ENCODE results near the gene KLF6.

KLF6 gene

DNA sequence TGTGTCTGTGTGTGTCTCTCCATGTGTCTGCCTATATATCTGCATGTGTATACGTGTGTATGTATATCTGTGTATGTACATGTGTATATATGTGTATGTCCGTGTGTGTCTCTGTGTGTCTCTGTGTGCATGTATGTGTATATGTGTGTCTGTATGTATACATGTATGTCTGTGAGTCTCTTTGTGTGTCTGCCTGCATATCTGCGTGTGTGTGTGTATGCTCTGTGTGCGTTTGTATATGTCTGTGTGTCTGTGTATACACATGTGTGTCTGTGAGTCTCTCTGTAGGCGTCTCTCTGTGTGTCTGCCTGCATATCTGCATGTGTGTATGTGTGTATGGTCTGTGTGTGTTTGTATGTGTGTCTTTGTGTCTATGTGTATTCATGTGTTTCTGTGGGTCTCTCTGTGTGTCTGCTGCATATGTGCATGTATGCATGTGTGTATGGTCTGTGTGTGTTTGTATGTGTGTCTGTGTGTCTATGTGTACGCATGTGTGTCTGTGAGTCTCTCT is 23.7 kb upstream of the KLF6 start:
- DNase-seq, result no peak

- no peak for DNase-seq
Measured at GRCh38 chr10:3807928-3808496, 23.0 kb upstream of the KLF6 start.

GRCh38 chr10:3807211-3807927 is 22.4 kb upstream of the KLF6 start:
- no peak for DNase-seq

GRCh38 chr10:3806603-3807002 is 21.6 kb upstream of the KLF6 start:
- DNase-seq, result no peak

DNA sequence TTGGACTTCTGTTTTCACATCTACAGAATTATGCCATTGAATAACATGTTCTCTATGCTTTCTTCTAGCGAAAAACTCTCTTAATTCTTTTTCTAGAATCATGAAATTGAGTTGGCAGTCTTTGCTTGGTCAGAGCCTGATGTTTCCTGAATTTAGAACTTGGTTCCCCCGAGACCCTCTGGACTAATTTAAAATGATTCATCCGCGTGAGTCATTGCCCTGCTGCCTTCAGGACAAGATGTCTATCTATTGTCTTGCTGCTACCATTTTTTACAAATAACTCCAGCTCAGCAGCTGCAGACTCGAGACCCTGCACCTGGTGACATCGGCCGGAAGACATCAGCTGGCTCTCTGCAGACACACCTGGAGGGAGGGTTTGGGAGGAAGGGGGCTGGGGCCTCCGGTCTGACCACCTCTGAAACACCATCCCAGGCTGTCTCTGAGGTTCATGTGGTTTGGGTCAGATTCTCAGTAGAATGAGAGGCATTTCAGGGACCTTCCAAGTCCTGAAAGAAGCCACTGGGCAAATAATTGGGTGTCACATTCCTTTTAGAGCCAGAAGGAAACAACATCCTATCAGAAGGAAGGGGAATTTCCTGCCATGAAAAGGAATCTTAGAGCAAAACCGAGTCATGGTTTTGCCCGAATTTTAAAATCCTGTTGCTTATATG is 20.9 kb upstream of the KLF6 start:
- DNase-seq, result no peak

GRCh38 chr10:3805201-3805790 is 20.3 kb upstream of the KLF6 start:
- DNase-seq, result no peak

GRCh38 chr10:3803927-3804741 is 19.1 kb upstream of the KLF6 start:
- no peak for DNase-seq

- DNase-seq, result no peak
Measured at GRCh38 chr10:3803295-3803926, 18.4 kb upstream of the KLF6 start.

DNA sequence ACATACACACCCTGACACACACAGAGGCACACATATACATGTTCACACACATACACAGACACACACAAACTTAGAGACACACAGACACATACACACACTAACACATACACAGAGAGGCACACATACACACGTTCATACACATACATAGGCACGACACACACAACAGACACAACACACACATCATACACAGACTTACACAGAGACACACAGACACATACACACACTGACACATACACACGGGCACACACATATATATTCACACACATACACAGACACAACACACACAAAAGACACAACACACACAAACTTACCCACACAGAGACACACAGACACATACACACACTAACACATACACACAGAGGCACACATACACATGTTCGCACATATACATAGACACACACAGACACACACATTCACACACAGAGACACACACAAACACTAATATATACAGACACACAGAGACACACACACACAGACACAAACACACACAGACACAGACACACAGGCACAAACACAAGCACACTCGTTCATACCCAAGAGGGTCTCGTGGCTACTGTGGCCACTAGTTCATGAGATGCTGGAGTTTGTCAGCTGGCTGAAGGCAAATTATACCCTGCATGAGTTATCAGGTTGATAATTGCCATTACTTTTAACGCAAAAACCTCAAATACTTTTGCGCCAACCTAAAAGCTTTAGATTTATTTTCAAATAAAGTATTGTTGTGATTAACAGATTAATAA is 17.7 kb upstream of the KLF6 start:
- no peak for DNase-seq

- no peak for DNase-seq
Measured at GRCh38 chr10:3801558-3802192, 16.7 kb upstream of the KLF6 start.

DNA sequence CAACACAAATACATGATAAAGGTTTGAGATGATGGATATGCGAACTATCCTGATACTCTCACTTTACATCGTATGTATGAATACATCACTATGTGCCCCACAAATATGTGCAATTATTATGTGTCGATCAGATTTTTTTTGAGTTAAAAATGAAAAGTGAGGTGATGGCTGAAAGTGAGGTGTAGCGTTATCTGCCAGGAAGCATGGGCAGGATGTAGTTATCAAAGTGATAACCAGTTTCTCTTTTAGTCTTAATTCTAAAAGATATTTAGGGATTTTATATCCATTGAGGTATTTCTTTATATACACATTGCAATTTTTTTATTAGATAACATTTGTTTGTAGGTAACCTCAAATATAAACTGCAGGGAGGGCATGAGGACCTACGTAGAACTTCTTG is 15.6 kb upstream of the KLF6 start:
- DNase-seq, result no peak

DNA sequence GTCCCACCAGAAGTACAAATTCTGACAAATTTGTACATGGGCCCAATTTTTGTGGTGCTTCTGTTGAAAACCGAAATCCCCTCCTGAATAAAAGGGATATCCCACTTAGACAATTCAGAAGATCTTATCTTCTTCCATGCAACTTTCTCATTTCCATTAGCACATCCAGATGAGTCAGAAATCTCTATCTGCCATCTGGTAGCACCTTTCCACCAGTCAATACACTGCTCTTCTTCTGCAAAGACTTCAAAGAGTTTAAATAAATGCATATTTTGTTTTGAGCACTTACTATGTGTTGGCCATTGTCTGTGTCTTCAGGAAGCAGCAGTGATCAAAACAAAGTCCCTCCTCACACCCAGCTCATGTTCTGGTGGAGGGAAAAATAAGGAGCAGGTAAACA is 12.7 kb upstream of the KLF6 start:
- DNase-seq, result no peak

DNA sequence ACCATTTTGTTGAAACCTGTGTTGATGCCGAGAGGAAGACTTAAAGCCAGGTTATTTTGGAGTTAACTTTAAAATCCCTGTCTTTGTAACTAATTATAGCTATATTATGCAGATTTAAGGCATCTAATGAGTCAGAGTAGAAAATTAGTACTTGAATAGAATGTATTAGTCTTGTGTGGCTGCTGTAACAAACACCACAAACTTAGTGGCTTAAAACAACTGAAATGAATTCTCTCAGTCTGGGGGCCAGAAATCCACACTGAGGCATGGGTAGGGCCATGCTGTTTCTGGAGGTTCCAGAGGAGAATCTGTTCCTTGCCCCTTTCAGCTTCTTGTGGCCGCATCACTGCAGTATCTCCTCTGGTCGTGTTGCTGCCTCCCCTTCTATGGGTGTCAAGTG is 8.5 kb upstream of the KLF6 start:
- DNase-seq, result no peak

DNA sequence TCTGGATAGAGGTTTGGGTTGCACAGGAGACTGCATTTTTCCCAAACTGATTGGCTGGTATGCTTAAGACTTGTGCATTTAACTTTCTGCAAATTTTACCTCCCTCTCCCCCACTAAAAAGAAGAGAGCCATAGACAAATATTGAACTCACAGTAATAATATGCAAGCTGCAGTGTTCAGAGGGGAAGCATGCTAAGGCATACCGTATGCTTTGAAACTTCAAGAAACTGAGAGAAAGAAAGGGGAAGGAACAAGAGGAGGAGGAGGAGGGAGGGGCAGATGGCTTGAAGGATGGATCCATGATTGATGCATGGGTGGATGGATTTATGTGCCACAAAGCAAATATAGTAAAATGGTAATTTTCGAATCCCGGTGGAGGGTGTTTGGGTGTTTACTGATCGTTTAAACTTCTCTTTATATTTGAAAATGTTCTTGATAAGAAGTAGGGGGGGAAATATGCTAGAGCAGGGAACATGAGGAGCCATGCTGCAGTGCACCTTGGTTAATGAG is 7.8 kb upstream of the KLF6 start:
- DNase-seq, result no peak

- DNase-seq, result no peak
Measured at GRCh38 chr10:3791974-3792633, 7.1 kb upstream of the KLF6 start.

GRCh38 chr10:3790858-3791257 is 5.8 kb upstream of the KLF6 start:
- no peak for DNase-seq

- no peak for DNase-seq
Measured at GRCh38 chr10:3790272-3790671, 5.3 kb upstream of the KLF6 start.

DNA sequence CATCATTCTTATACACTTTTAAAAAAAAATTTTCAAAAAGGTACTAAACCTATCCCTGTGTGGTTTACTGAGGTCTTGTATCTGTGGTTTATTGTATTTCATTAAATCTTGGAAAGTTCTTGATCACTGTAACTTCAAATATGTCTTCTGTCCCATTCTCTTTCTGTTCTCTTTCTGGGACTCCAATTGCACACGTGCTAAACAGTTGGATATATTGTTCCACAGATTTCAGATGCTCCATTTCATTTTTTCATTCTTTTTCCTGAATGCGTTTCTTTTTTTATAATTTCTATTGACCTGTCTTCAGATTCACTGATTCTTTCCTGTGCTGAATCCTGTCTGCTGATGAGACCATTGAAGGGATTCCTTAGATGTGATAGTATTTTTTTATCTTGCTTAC is 4.6 kb upstream of the KLF6 start:
- no peak for DNase-seq

GRCh38 chr10:3787816-3788215 is 2.8 kb upstream of the KLF6 start:
- no peak for DNase-seq

DNA sequence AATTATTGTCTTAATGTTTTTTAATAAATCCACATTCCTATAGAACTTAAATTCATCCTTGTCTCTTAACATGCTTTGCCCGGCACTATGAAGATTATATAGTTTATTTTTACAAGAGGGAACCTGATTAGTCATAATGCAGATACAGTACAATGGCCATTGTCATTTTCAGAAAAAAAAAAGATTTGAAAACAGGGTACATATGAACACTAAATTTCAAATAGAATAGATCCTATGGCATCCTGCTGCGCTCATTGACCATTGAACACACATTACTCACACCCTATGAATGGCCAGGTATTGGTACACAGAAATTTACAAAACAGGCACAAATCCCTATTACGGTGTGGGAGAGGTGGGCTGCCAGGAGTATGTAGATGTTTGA is 2.0 kb upstream of the KLF6 start:
- DNase-seq, result no peak
